ENCODE measurements around the gene CATSPER3. TPM values are rescaled to one million over a fixed set of nuclear protein-coding genes. Genes with fewer than 3 reads are reported as not detected.

CATSPER3 gene
- total RNA-seq, 5 donors from 2014 or later (not counting 1 experiment from before 2014, with no cell fraction given), result 0.44 to 1.1 (median 0.93) TPM; not detected in 2

- POLR2A ChIA-PET, result no interaction called here
- Mint-ChIP-seq H3K9me3 (peaks cover 2 to 3% (median 3%) of the 10 kb centered on the region in 3 donors), H3K4me3 (no peak overlapping the region), H3K36me3 (peaks cover 20% of the 10 kb centered on the region), H3K4me1 (no peaks in the 10 kb centered on the region), H3K27ac (no peak overlapping the region), H3K27me3 (no peaks in the 10 kb centered on the region)
- CTCF ChIA-PET, result no interaction called here
- Histone ChIP-seq H3K27me3 (replicated peaks in 1 of 2; ENCODE audit: control insufficient read depth in 2 of 2, extremely low read depth in 1 of 2, insufficient read depth in 2 of 2, low read length in 1 of 2) (no peaks in the 10 kb centered on the region), H3K4me3 (ENCODE audit: control insufficient read depth in 1 of 2, extremely low read depth in 1 of 2, low read length in 1 of 2) (no peak overlapping the region), H3K4me1 (ENCODE audit: control insufficient read depth in 1 of 2, extremely low read depth in 1 of 2, insufficient read depth in 2 of 2, low read length in 2 of 2) (no peaks in the 10 kb centered on the region), H3K27ac (ENCODE audit: low read length) (no peak overlapping the region), H3K36me3 (ENCODE audit: control insufficient read depth in 2 of 2, extremely low read depth in 1 of 2, insufficient read depth in 1 of 2, low read length in 1 of 2) (no peaks in the 10 kb centered on the region), H3K9me3 (peaks cover 3% of the 10 kb centered on the region)
- 93% methylated on average over 3 of the region's 5 CpGs for WGBS (ENCODE audit: insufficient coverage)
- DNase-seq (no peak), ATAC-seq (replicated peaks in 1 of 4) (no peak)
These were observed 18.4 kb upstream of the CATSPER3 start for GRCh38 chr5:134949316-134949715.

DNA sequence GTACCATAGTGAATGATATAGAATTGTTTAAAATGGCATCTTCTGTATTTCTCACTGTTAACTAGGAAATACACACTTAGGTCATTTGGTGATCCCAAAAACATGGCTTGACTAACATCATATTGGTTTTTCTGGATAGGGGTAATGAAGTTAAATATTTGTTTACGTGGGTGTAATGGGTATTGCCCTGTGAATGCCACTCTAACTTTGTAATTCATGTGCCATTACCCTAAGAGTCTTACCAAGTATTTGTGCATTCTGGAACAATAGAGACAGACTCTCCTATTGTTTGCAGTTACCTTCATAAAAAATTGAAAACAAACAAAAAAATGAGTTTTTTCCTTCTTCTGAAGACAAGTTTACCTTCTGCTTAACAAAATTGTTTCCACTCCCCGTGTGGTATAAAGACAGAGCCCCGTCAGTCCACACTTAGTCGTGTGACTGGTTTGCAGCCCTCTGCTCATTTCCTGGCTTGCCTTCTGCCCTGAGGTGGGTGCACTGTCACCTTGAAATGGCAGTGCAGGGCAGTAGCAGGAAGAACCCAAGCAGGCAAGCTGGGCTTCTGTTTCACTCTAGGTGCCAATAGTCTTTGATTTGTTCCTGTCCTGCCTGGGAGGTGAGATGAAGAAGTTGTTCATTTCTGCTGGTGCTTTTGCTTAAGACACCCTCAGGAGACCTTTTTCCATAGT, 9.6 kb upstream of the CATSPER3 start:
- peaks cover 0 to 4% of the 10 kb centered on the region in 2 experiments for H3K4me1 ChIP-seq (ENCODE audit: control insufficient read depth in 1 of 2, extremely low read depth in 1 of 2, insufficient read depth in 2 of 2, low read length in 2 of 2)
- ATAC-seq (replicated peaks in 1 of 4) (peak in 2 of 4 experiments; percentile 32 to 49), DNase-seq (peak in 1 of 35 experiments; percentile 3)
- H3K36me3 ChIP-seq (ENCODE audit: control insufficient read depth in 2 of 2, extremely low read depth in 1 of 2, insufficient read depth in 1 of 2, low read length in 1 of 2), result peaks cover 0 to 5% of the 10 kb centered on the region in 2 donors
- H3K4me3 ChIP-seq (ENCODE audit: control insufficient read depth in 1 of 2, extremely low read depth in 1 of 2, low read length in 1 of 2), result no peak overlapping the region
- ChIA-PET CTCF (no interaction called here), POLR2A (no interaction called here)
- H3K27me3 ChIP-seq (replicated peaks in 1 of 2; ENCODE audit: control insufficient read depth in 2 of 2, extremely low read depth in 1 of 2, insufficient read depth in 2 of 2, low read length in 1 of 2), result no peaks in the 10 kb centered on the region
- H3K9me3 ChIP-seq, result peaks cover 3% of the 10 kb centered on the region
- Mint-ChIP-seq H3K4me1 (peaks cover 0 to 6% (median 4%) of the 10 kb centered on the region in 3 donors), H3K9me3 (peaks cover 4 to 8% (median 7%) of the 10 kb centered on the region in 3 donors), H3K36me3 (peaks cover 24% of the 10 kb centered on the region), H3K27me3 (no peaks in the 10 kb centered on the region), H3K27ac (no peak overlapping the region), H3K4me3 (no peak overlapping the region)
- no peak overlapping the region for H3K27ac ChIP-seq (ENCODE audit: low read length)
- WGBS (ENCODE audit: insufficient coverage), result 57% methylated on average over 3 of the region's 4 CpGs

DNA sequence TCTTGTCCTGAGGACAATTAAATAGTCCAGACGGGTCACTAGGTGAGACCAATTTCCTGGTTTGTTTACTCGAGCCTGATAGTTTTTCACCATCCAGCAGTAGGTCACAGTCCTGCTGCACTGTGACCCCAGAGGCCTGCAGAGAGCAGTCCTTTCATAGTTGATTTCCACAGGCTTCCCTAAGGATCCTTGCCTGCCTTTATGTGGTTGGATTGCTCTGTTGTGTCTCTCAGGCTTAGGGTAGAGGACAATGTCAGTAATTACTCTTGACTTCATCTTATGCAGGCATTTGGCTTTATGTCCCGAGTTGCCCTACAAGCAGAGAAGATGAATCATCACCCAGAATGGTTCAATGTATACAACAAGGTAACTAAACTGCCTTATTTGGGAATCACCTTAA, 9.0 kb upstream of the CATSPER3 start:
- H3K4me1 Mint-ChIP-seq, result peaks cover 3 to 11% (median 9%) of the 10 kb centered on the region in 3 donors
- DNase-seq (no peak), ATAC-seq (replicated peaks in 1 of 4) (no peak)
- no peak overlapping the region for H3K4me3 Mint-ChIP-seq
- peaks cover 24% of the 10 kb centered on the region for H3K36me3 Mint-ChIP-seq
- H3K27me3 Mint-ChIP-seq, result no peaks in the 10 kb centered on the region
- ChIA-PET POLR2A (no interaction called here), CTCF (no interaction called here)
- Histone ChIP-seq H3K4me1 (ENCODE audit: control insufficient read depth in 1 of 2, extremely low read depth in 1 of 2, insufficient read depth in 2 of 2, low read length in 2 of 2) (peaks cover 2 to 6% of the 10 kb centered on the region in 2 experiments), H3K27ac (ENCODE audit: low read length) (no peak overlapping the region), H3K27me3 (replicated peaks in 1 of 2; ENCODE audit: control insufficient read depth in 2 of 2, extremely low read depth in 1 of 2, insufficient read depth in 2 of 2, low read length in 1 of 2) (no peaks in the 10 kb centered on the region), H3K9me3 (peaks cover 3% of the 10 kb centered on the region), H3K36me3 (ENCODE audit: control insufficient read depth in 2 of 2, extremely low read depth in 1 of 2, insufficient read depth in 1 of 2, low read length in 1 of 2) (peaks cover 0 to 5% of the 10 kb centered on the region in 2 donors), H3K4me3 (ENCODE audit: control insufficient read depth in 1 of 2, extremely low read depth in 1 of 2, low read length in 1 of 2) (no peak overlapping the region)
- H3K9me3 Mint-ChIP-seq, result peaks cover 4 to 8% (median 7%) of the 10 kb centered on the region in 3 donors
- WGBS (ENCODE audit: insufficient coverage), result 93% methylated on average over 2 of the region's 3 CpGs
- H3K27ac Mint-ChIP-seq, result no peak overlapping the region

GRCh38 chr5:134963098-134963497, 4.6 kb upstream of the CATSPER3 start:
- Histone ChIP-seq H3K27ac (ENCODE audit: low read length) (no peak overlapping the region), H3K9me3 (no peaks in the 10 kb centered on the region), H3K36me3 (ENCODE audit: control insufficient read depth in 2 of 2, extremely low read depth in 1 of 2, insufficient read depth in 1 of 2, low read length in 1 of 2) (peaks cover 0 to 5% of the 10 kb centered on the region in 2 donors), H3K27me3 (replicated peaks in 1 of 2; ENCODE audit: control insufficient read depth in 2 of 2, extremely low read depth in 1 of 2, insufficient read depth in 2 of 2, low read length in 1 of 2) (no peaks in the 10 kb centered on the region), H3K4me1 (ENCODE audit: control insufficient read depth in 1 of 2, extremely low read depth in 1 of 2, insufficient read depth in 2 of 2, low read length in 2 of 2) (peaks cover 11 to 19% of the 10 kb centered on the region in 2 experiments), H3K4me3 (ENCODE audit: control insufficient read depth in 1 of 2, extremely low read depth in 1 of 2, low read length in 1 of 2) (no peak overlapping the region)
- H3K27ac Mint-ChIP-seq, result peak overlapping the region in 1 of 2 donors; percentile 73
- no peaks in the 10 kb centered on the region for H3K9me3 Mint-ChIP-seq
- POLR2A ChIA-PET, result interaction anchor here in 1 of 2 donors (0.6 kb wide), 1 partner anchor 1278 kb away, joined by 3 read pairs; no protein-coding TSS in a partner anchor
- H3K4me3 Mint-ChIP-seq, result no peak overlapping the region
- H3K36me3 Mint-ChIP-seq, result peaks cover 24% of the 10 kb centered on the region
- DNase-seq, result no peak
- CTCF ChIA-PET, result no interaction called here
- ATAC-seq (replicated peaks in 1 of 4), result no peak
- H3K27me3 Mint-ChIP-seq, result no peaks in the 10 kb centered on the region
- H3K4me1 Mint-ChIP-seq, result peaks cover 29 to 33% (median 33%) of the 10 kb centered on the region in 3 donors

DNA sequence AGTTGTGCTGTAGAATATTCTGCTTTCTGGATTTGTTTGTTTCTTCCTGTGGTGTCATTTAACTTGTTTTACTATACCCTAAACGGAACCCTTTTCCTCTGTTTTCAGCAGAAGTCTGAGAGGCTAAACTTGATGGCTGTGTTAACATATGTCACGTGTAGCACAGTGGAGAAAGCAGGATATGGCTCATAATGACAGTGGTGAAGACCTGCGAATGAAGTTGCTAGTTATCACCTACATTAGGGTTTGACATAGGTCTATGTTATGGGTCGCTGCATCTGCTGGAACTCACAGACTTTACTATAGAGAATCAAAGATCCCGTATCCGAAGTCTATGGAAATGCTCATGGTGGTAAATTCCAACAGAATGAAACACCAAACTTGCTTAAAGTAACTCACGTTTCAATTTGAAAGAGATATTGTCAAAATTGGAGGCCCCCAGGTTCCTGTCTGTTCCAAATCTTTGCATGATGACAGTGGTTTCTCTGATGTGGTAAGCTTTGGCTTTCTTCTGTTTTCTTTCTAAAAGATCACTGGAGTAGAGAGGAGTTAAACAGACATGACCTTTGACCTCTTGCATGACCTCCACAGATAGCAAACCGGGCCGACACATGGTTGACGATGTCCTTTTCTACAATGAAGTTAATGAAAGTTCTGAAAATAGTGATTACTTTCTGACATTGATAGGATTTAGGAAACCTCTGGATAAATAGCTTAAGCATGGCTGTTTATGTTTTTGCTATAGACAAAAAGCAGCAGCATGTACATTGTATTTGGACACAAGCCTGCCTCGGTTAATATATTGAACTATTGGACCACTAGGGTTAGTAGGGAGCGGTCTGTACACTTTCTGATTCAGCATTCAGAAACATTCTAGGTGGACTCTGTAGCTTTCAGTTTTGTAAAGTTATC, 3.1 kb upstream of the CATSPER3 start:
- no peaks in the 10 kb centered on the region for H3K27me3 Mint-ChIP-seq
- peaks cover 25% of the 10 kb centered on the region for H3K36me3 Mint-ChIP-seq
- DNase-seq, result peak in 19 of 35 experiments; percentile 2 to 64 (median 15)
- Histone ChIP-seq H3K27ac (ENCODE audit: low read length) (no peak overlapping the region), H3K4me3 (ENCODE audit: control insufficient read depth in 1 of 2, extremely low read depth in 1 of 2, low read length in 1 of 2) (no peak overlapping the region), H3K27me3 (replicated peaks in 1 of 2; ENCODE audit: control insufficient read depth in 2 of 2, extremely low read depth in 1 of 2, insufficient read depth in 2 of 2, low read length in 1 of 2) (no peaks in the 10 kb centered on the region), H3K4me1 (ENCODE audit: control insufficient read depth in 1 of 2, extremely low read depth in 1 of 2, insufficient read depth in 2 of 2, low read length in 2 of 2) (peaks cover 11 to 18% of the 10 kb centered on the region in 2 experiments), H3K9me3 (no peaks in the 10 kb centered on the region), H3K36me3 (ENCODE audit: control insufficient read depth in 2 of 2, extremely low read depth in 1 of 2, insufficient read depth in 1 of 2, low read length in 1 of 2) (peaks cover 0 to 3% of the 10 kb centered on the region in 2 donors)
- no peaks in the 10 kb centered on the region for H3K9me3 Mint-ChIP-seq
- H3K27ac Mint-ChIP-seq, result peak overlapping the region; percentile 89 to 91
- peak; percentile 88 to 94 (median 91) for ATAC-seq (replicated peaks in 1 of 4)
- H3K4me1 Mint-ChIP-seq, result peaks cover 25 to 33% (median 30%) of the 10 kb centered on the region in 3 donors
- POLR2A ChIA-PET, result interaction anchor here in 1 of 2 donors (0.7 kb wide), 1 partner anchor 16 kb away, joined by 3 read pairs; no protein-coding TSS in a partner anchor
- CTCF ChIA-PET, result no interaction called here
- WGBS (ENCODE audit: insufficient coverage), result 56% methylated on average over 5 of the region's 12 CpGs
- H3K4me3 Mint-ChIP-seq, result peak overlapping the region in 2 of 3 donors; percentile 2 to 67

DNA sequence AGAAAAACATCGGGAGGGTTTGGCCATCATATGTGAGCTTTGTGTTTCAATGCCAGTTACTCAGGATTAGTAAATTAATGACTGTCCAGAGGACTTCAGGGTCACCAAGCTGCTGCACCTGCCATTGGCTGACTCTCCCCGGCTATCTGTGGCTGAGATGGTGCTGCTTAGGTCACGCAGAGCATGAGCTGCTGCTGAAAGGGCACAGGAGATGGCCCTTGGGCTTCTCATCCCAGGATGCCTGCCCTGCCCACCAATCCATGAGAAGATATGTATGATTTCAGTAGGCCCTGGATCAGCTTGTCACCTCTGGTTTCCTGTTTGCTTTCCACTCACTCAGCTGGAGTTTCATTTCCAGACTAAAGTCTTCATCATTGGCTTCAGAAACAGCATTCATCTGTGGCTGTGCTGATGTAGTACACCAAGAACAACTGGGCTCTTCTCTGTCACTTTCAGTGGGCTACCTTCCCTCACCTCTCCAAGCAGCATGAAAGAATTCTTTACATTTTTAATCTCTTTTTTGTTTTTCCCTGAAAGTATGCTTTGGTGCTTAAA, 2.4 kb upstream of the CATSPER3 start:
- H3K27ac ChIP-seq (ENCODE audit: low read length), result no peak overlapping the region
- H3K27me3 Mint-ChIP-seq, result no peaks in the 10 kb centered on the region
- CTCF ChIA-PET, result no interaction called here
- ATAC-seq (replicated peaks in 1 of 4) (no peak), DNase-seq (no peak)
- no peak overlapping the region for H3K4me3 ChIP-seq (ENCODE audit: control insufficient read depth in 1 of 2, extremely low read depth in 1 of 2, low read length in 1 of 2)
- H3K9me3 Mint-ChIP-seq, result no peaks in the 10 kb centered on the region
- peaks cover 11 to 18% of the 10 kb centered on the region in 2 experiments for H3K4me1 ChIP-seq (ENCODE audit: control insufficient read depth in 1 of 2, extremely low read depth in 1 of 2, insufficient read depth in 2 of 2, low read length in 2 of 2)
- peaks cover 25 to 33% (median 30%) of the 10 kb centered on the region in 3 donors for H3K4me1 Mint-ChIP-seq
- H3K27me3 ChIP-seq (replicated peaks in 1 of 2; ENCODE audit: control insufficient read depth in 2 of 2, extremely low read depth in 1 of 2, insufficient read depth in 2 of 2, low read length in 1 of 2), result no peaks in the 10 kb centered on the region
- H3K36me3 Mint-ChIP-seq, result peaks cover 25% of the 10 kb centered on the region
- 100% methylated on average over 3 of the region's 3 CpGs for WGBS (ENCODE audit: insufficient coverage)
- H3K27ac Mint-ChIP-seq, result peak overlapping the region in 1 of 2 donors; percentile 89
- POLR2A ChIA-PET, result interaction anchor here in 1 of 2 donors (0.7 kb wide), 1 partner anchor 17 kb away, joined by 3 read pairs; no protein-coding TSS in a partner anchor
- H3K9me3 ChIP-seq, result no peaks in the 10 kb centered on the region
- no peak overlapping the region for H3K4me3 Mint-ChIP-seq
- peaks cover 0 to 3% of the 10 kb centered on the region in 2 donors for H3K36me3 ChIP-seq (ENCODE audit: control insufficient read depth in 2 of 2, extremely low read depth in 1 of 2, insufficient read depth in 1 of 2, low read length in 1 of 2)
